ENCODE results near the gene DEPDC1B. TPM values are rescaled to one million over a fixed set of nuclear protein-coding genes. Genes with fewer than 3 reads are reported as not detected.

The DEPDC1B gene
- total RNA-seq, 1 donor from 2014 or later = 2.4 TPM

DNA sequence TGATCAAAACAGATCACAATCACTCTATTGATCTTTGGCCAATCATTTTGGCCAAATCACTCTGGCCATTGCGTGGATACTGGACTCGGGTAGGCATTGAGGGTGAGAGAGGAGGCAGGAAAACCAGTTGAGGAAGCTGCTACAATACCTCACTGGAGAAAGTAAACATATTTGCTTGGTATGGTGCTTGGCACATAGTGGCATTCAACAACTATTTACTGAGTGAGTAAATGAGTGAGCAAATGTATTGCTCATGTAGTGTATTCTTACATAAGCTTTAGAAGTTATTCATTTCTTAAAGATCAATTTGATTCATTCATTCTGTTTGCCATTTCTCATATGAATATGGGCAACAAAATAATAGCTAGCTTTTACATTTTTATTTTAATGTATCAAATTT, 4.0 kb upstream of the DEPDC1B start:
- TF ChIP-seq, protein P1, sequence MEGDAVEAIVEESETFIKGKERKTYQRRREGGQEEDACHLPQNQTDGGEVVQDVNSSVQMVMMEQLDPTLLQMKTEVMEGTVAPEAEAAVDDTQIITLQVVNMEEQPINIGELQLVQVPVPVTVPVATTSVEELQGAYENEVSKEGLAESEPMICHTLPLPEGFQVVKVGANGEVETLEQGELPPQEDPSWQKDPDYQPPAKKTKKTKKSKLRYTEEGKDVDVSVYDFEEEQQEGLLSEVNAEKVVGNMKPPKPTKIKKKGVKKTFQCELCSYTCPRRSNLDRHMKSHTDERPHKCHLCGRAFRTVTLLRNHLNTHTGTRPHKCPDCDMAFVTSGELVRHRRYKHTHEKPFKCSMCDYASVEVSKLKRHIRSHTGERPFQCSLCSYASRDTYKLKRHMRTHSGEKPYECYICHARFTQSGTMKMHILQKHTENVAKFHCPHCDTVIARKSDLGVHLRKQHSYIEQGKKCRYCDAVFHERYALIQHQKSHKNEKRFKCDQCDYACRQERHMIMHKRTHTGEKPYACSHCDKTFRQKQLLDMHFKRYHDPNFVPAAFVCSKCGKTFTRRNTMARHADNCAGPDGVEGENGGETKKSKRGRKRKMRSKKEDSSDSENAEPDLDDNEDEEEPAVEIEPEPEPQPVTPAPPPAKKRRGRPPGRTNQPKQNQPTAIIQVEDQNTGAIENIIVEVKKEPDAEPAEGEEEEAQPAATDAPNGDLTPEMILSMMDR (IDR thresholded peaks at IDR 0.05) = no peak
- Histone ChIP-seq H3K36me3 (no peaks in the 10 kb centered on the region), H3K27me3 (no peaks in the 10 kb centered on the region), H3K27ac (no peak overlapping the region), H3K4me1 (peaks cover 0 to 10% of the 10 kb centered on the region in 2 donors), H3K4me3 (no peak overlapping the region), H3K9me3 (no peaks in the 10 kb centered on the region)
- intact Hi-C loops (cut with DNase I) = no loop called here
- no peak for DNase-seq (ENCODE audit: low spot score in 2 of 2)

DNA sequence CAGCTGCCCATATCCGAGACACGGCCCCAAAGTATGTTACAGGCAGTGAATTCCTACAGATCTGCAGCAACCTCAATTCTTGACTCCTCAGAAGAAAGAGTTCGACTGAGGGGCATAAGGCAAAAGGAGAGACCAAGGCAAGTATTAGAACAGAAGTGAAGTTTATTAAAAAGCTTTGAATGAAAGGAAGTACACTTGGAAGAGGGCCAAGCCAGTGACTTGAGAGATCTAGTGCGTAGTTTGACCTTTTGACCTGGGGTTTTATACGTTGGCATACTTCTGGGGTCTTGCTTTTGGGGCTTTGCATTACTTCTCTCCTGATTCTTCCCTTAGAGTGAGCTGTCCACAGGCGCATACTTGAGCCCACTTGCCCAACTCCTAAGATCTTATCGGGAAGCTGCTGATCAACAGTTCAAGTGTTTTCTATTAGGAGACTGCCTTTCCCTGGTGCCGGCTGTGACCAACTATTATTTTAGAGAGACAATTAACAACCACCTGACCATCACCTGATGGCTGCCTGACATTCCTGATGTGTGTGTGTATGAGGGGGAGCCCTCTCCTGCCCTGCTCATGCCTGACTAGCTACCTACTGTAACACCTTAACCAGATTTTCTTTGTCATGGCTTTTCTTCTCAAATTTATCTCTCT, 1.5 kb upstream of the DEPDC1B start:
- no peak for DNase-seq (ENCODE audit: low spot score in 2 of 2)
- TF ChIP-seq, protein P1 (IDR thresholded peaks at IDR 0.05) = no peak

GRCh38 chr5:60700416-60700757, 421 bp upstream of the DEPDC1B start:
- Histone ChIP-seq H3K27me3 (no peaks in the 10 kb centered on the region), H3K9me3 (no peaks in the 10 kb centered on the region), H3K36me3 (no peaks in the 10 kb centered on the region), H3K27ac (peak overlapping the region; percentile 73 to 80), H3K4me1 (peaks cover 0 to 10% of the 10 kb centered on the region in 2 donors), H3K4me3 (peak overlapping the region; percentile 72 to 88)
- TF ChIP-seq, protein P1 (IDR thresholded peaks at IDR 0.05) = no peak
- intact Hi-C loops (cut with DNase I) = no loop called here
- no peak for DNase-seq (ENCODE audit: low spot score in 2 of 2)

More for the DNA sequence above, 1.5 kb upstream of the DEPDC1B start:
- H3K36me3 ChIP-seq = no peaks in the 10 kb centered on the region
- peaks cover 0 to 10% of the 10 kb centered on the region in 2 donors for H3K4me1 ChIP-seq
- H3K4me3 ChIP-seq = peak overlapping the region in 1 of 2 donors; percentile 72
- intact Hi-C loops (cut with DNase I) = no loop called here
- H3K27ac ChIP-seq = no peak overlapping the region
- no peaks in the 10 kb centered on the region for H3K27me3 ChIP-seq
- H3K9me3 ChIP-seq = no peaks in the 10 kb centered on the region

DNA sequence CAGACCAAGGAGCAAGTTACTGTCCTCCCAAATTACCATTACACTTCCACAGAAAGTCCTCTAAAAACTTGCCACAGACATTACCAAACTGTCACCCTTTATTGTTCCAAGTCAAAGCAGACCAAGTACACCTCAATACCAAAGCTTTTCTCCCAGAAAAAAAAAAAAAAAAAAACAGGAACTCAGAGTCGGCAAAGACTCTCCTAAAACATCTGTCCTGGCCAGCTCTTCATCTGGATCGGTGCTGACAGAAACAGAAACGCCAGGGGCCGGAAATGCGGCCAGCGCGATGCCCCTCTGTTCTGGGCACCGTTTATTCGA, 718 bp downstream of the DEPDC1B start:
- intact Hi-C loops (cut with DNase I) = no loop called here
- no peaks in the 10 kb centered on the region for H3K9me3 ChIP-seq

GRCh38 chr5:60698336-60698735, 1.6 kb downstream of the DEPDC1B start:
- intact Hi-C loops (cut with DNase I) = no loop called here
- TF ChIP-seq, protein P1 (IDR thresholded peaks at IDR 0.05) = no peak
- no peak overlapping the region for H3K27ac ChIP-seq
- H3K36me3 ChIP-seq = no peaks in the 10 kb centered on the region
- peaks cover 0 to 10% of the 10 kb centered on the region in 2 donors for H3K4me1 ChIP-seq
- DNase-seq (ENCODE audit: low spot score in 2 of 2) = no peak
- H3K9me3 ChIP-seq = no peaks in the 10 kb centered on the region
- no peak overlapping the region for H3K4me3 ChIP-seq
- no peaks in the 10 kb centered on the region for H3K27me3 ChIP-seq

More for the DNA sequence above, 718 bp downstream of the DEPDC1B start:
- Histone ChIP-seq H3K27ac (peak overlapping the region; percentile 73 to 80), H3K27me3 (no peaks in the 10 kb centered on the region), H3K36me3 (no peaks in the 10 kb centered on the region), H3K4me3 (peak overlapping the region; percentile 72 to 88), H3K4me1 (peaks cover 0 to 10% of the 10 kb centered on the region in 2 donors)
- DNase-seq (ENCODE audit: low spot score in 2 of 2) = no peak
- TF ChIP-seq, protein P1 (IDR thresholded peaks at IDR 0.05) = no peak

GRCh38 chr5:60690326-60690725, 9.6 kb downstream of the DEPDC1B start:
- no peak for DNase-seq (ENCODE audit: low spot score in 2 of 2)

More at GRCh38 chr5:60690326-60690725, 9.6 kb downstream of the DEPDC1B start:
- TF ChIP-seq, protein P1 (IDR thresholded peaks at IDR 0.05) = no peak
- intact Hi-C loops (cut with DNase I) = no loop called here
- no peaks in the 10 kb centered on the region for H3K27me3 ChIP-seq
- no peaks in the 10 kb centered on the region for H3K4me1 ChIP-seq
- H3K27ac ChIP-seq = no peak overlapping the region
- H3K4me3 ChIP-seq = no peak overlapping the region
- no peaks in the 10 kb centered on the region for H3K36me3 ChIP-seq
- H3K9me3 ChIP-seq = no peaks in the 10 kb centered on the region
